ENCODE results near the gene BZW1. TPM values are rescaled to one million over a fixed set of nuclear protein-coding genes. Genes with fewer than 3 reads are reported as not detected.
A peak's percentile ranks its signal among the peaks of the same experiment; 100 is the strongest.
"Not testable (repeated sequence)": the region's sequence is repeated elsewhere in the genome, so short reads cannot be mapped to it uniquely, and the experiment has no call there.

The BZW1 gene
- total and polyA plus RNA-seq, 4 donors, result 63.0 to 189 (median 161) TPM

- H3K4me3 ChIP-seq (ENCODE audit: low read depth in 1 of 3, low read length in 3 of 3); H3K36me3 ChIP-seq (ENCODE audit: control insufficient read depth in 4 of 4, insufficient read depth in 3 of 4, low read depth in 1 of 4, low read length in 3 of 4): not testable (repeated sequence)
- no CpG with 5 or more reads among the region's 1 CpG for WGBS
Measured at GRCh38 chr2:200801431-200801830, 10.3 kb upstream of the BZW1 start.

GRCh38 chr2:200809506-200810251 lies 2.0 kb upstream of the BZW1 start:
- H3K9ac ChIP-seq (ENCODE audit: low read depth in 1 of 2, low read length in 2 of 2), result no peak overlapping the region
- no peak for TF ChIP-seq SP1 (IDR thresholded peaks at IDR 0.05)
- no peak for TF ChIP-seq RAD21 (IDR thresholded peaks at IDR 0.05)
- TF ChIP-seq, protein P1, sequence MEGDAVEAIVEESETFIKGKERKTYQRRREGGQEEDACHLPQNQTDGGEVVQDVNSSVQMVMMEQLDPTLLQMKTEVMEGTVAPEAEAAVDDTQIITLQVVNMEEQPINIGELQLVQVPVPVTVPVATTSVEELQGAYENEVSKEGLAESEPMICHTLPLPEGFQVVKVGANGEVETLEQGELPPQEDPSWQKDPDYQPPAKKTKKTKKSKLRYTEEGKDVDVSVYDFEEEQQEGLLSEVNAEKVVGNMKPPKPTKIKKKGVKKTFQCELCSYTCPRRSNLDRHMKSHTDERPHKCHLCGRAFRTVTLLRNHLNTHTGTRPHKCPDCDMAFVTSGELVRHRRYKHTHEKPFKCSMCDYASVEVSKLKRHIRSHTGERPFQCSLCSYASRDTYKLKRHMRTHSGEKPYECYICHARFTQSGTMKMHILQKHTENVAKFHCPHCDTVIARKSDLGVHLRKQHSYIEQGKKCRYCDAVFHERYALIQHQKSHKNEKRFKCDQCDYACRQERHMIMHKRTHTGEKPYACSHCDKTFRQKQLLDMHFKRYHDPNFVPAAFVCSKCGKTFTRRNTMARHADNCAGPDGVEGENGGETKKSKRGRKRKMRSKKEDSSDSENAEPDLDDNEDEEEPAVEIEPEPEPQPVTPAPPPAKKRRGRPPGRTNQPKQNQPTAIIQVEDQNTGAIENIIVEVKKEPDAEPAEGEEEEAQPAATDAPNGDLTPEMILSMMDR (IDR thresholded peaks at IDR 0.05; ENCODE audit: low read depth, low read length, missing input control), result no peak
- TF ChIP-seq YY1 (IDR thresholded peaks at IDR 0.05), result no peak
- no peak for TF ChIP-seq RXRA (IDR thresholded peaks at IDR 0.05)
- no peak for TF ChIP-seq GABPA (IDR thresholded peaks at IDR 0.05 in 1 of 2, conservative IDR thresholded peaks at IDR 0.05 in 1 of 2)
- no peak for TF ChIP-seq REST (IDR thresholded peaks at IDR 0.05)
- TF ChIP-seq EGR1 (IDR thresholded peaks at IDR 0.05; ENCODE audit: low read depth in 2 of 2), result no peak
- TF ChIP-seq FOXA1 (IDR thresholded peaks at IDR 0.05), result no peak
- TF ChIP-seq HNF4G (IDR thresholded peaks at IDR 0.05), result no peak
- TF ChIP-seq, protein P2, sequence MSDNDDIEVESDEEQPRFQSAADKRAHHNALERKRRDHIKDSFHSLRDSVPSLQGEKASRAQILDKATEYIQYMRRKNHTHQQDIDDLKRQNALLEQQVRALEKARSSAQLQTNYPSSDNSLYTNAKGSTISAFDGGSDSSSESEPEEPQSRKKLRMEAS (IDR thresholded peaks at IDR 0.05), result no peak
- TF ChIP-seq ZBTB33 (IDR thresholded peaks at IDR 0.05), result no peak
- no peak for TF ChIP-seq TAF1 (conservative IDR thresholded peaks at IDR 0.05)
- TF ChIP-seq NR2F2 (IDR thresholded peaks at IDR 0.05), result no peak
- TF ChIP-seq JUND (IDR thresholded peaks at IDR 0.05), result no peak
- no peak for TF ChIP-seq ATF3 (IDR thresholded peaks at IDR 0.05)
- H3K4me3 ChIP-seq (ENCODE audit: low read depth in 1 of 3, low read length in 3 of 3), result no peak overlapping the region
- H3K36me3 ChIP-seq (ENCODE audit: control insufficient read depth in 4 of 4, insufficient read depth in 3 of 4, low read depth in 1 of 4, low read length in 3 of 4), result peaks cover 0 to 10% (median 8%) of the 10 kb centered on the region in 4 donors
- peaks cover 0 to 37% (median 20%) of the 10 kb centered on the region in 4 donors for H3K4me1 ChIP-seq (ENCODE audit: control insufficient read depth in 4 of 4, insufficient read depth in 4 of 4, low read length in 3 of 4)
- H3K9me3 ChIP-seq (ENCODE audit: control insufficient read depth in 4 of 4, low read length in 3 of 4), result no peaks in the 10 kb centered on the region
- no peaks in the 10 kb centered on the region for H3K27me3 ChIP-seq (ENCODE audit: control insufficient read depth in 4 of 4, insufficient read depth in 4 of 4, low read length in 3 of 4)
- peak overlapping the region; percentile 97 for H3K27ac ChIP-seq (ENCODE audit: low read depth in 1 of 2, low read length in 2 of 2)
- DNase-seq (ENCODE audit: low spot score), result no peak
- 77% methylated on average over 7 of the region's 7 CpGs for WGBS

More at GRCh38 chr2:200801431-200801830, 10.3 kb upstream of the BZW1 start:
- not testable (repeated sequence) for H3K27me3 ChIP-seq (ENCODE audit: control insufficient read depth in 4 of 4, insufficient read depth in 4 of 4, low read length in 3 of 4); H3K27ac ChIP-seq (ENCODE audit: low read depth in 1 of 2, low read length in 2 of 2); H3K9ac ChIP-seq (ENCODE audit: low read depth in 1 of 2, low read length in 2 of 2); DNase-seq (ENCODE audit: low spot score); H3K9me3 ChIP-seq (ENCODE audit: control insufficient read depth in 4 of 4, low read length in 3 of 4)
- peaks cover 1 to 13% (median 12%) of the 10 kb centered on the region in 4 donors for H3K4me1 ChIP-seq (ENCODE audit: control insufficient read depth in 4 of 4, insufficient read depth in 4 of 4, low read length in 3 of 4)

All from liver (tissue), 9 donors.